A549 (cell line): ENCODE results near the gene RAX2. TPM values are rescaled to one million over a fixed set of nuclear protein-coding genes. Genes with fewer than 3 reads are reported as not detected.
A peak's percentile ranks its signal among the peaks of the same experiment; 100 is the strongest.

Experiments
- ATAC-seq, 2 experiments: fragments of 200-7000 bp in 1 of 2; fragments of >200 bp in 1 of 2; cut with Nextera tagmentation in 1 of 2; cut with Tn5 transposase in 1 of 2; 3 replicates each; pipeline versions ENCODE4 v1.8.0 to v1.9.1; 2018 to 2020; ENCODE audit warnings: mild to moderate bottlenecking in 1 of 2, moderate library complexity in 1 of 2
- CTCF ChIA-PET: fragments of 300-600 bp; sonication (Branson Sonifier 250); formaldehyde crosslinking; extraction: SDS; loops from one replicate; lab custom pipeline; 2021; ENCODE audit warnings: antibody characterized with exemption, inconsistent platforms; lab: Yijun Ruan, JAX
- POLR2A ChIA-PET: fragments of 350-600 bp; formaldehyde crosslinking; extraction: SDS; loops from one replicate; lab custom pipeline; 2021; ENCODE audit warnings: antibody characterized with exemption, inconsistent platforms; lab: Yijun Ruan, JAX
- DNase-seq, 2 experiments: peaks; one replicate each; pipeline versions ENCODE4 v3.0.0 to v3.0.0-alpha.2; 2011 to 2016; ENCODE audit warnings: low read depth in 1 of 2, low spot score in 1 of 2
- FAIRE-seq: peaks from 2 replicates; lab custom pipeline; 2011; peaks lifted over from hg19 to GRCh38; lab: Jason Lieb, UNC
- H3K27ac ChIP-seq, 2 experiments: fragments of >200 bp; sonication (Bioruptor Twin); formaldehyde crosslinking; 3 replicates each; pipeline ENCODE4 v1.5.1; 2016 to 2017
- H3K4me1 ChIP-seq: fragments of >200 bp; sonication (Bioruptor Twin); formaldehyde crosslinking; 3 replicates; pipeline ENCODE4 v1.6.1; 2016
- H3K4me2 ChIP-seq: fragments of >200 bp; sonication (Bioruptor Twin); formaldehyde crosslinking; 3 replicates; pipeline ENCODE4 v1.6.1; 2016
- H3K4me3 ChIP-seq: fragments of >200 bp; sonication (Bioruptor Twin); formaldehyde crosslinking; 3 replicates; pipeline ENCODE4 v1.5.1; 2016
- H3K9me3 ChIP-seq: fragments of >200 bp; sonication (Bioruptor Twin); formaldehyde crosslinking; 3 replicates; pipeline ENCODE4 v1.6.1; 2016
- BCL3 ChIP-seq: fragments of >200 bp; sonication (Bioruptor Twin); formaldehyde crosslinking; IDR thresholded peaks from 3 replicates; pipeline ENCODE4 v1.6.1; 2016
- CBX2 ChIP-seq: fragments of 200-600 bp; sonication (generic); IDR thresholded peaks from 2 replicates; pipeline ENCODE4 v1.6.1; 2016; ENCODE audit warnings: low read depth, mild to moderate bottlenecking, borderline replicate concordance
- CBX8 ChIP-seq: fragments of 200-600 bp; sonication (generic); IDR thresholded peaks from 2 replicates; pipeline ENCODE4 v1.6.1; 2016
- CHD4 ChIP-seq: fragments of 200-600 bp; sonication (generic); IDR thresholded peaks from 2 replicates; pipeline ENCODE4 v1.6.1; 2016; ENCODE audit warnings: antibody characterized with exemption, mild to moderate bottlenecking, borderline replicate concordance
- CTCF ChIP-seq: fragments of >200 bp; sonication (Bioruptor Twin); formaldehyde crosslinking; IDR thresholded peaks from 3 replicates; pipeline ENCODE4 v1.5.1; 2016
- FOSB ChIP-seq: fragments of 250-450 bp; sonication (Bioruptor Pico); IDR thresholded peaks from 2 replicates; pipeline ENCODE4 v1.5.0; 2020; ENCODE audit warnings: mild to moderate bottlenecking, moderate library complexity
- FOXS1 ChIP-seq: fragments of 250-450 bp; sonication (Bioruptor Pico); IDR thresholded peaks from 2 replicates; pipeline ENCODE4 v1.5.0; 2020; ENCODE audit warnings: mild to moderate bottlenecking, moderate library complexity
- HDAC2 ChIP-seq: fragments of 200-600 bp; sonication (generic); IDR thresholded peaks from 2 replicates; pipeline ENCODE4 v1.6.1; 2016
- HEYL ChIP-seq: fragments of 250-450 bp; sonication (Bioruptor Pico); IDR thresholded peaks from 2 replicates; pipeline ENCODE4 v1.8.0; 2021; ENCODE audit warnings: mild to moderate bottlenecking, moderate library complexity
- HMGXB4 ChIP-seq: fragments of 250-450 bp; sonication (Bioruptor Pico); IDR thresholded peaks from 2 replicates; pipeline ENCODE4 v1.5.0; 2021; ENCODE audit warnings: mild to moderate bottlenecking, moderate library complexity, borderline replicate concordance
- JUN ChIP-seq, 2 experiments: fragments of >200 bp; sonication (Bioruptor Twin); formaldehyde crosslinking; IDR thresholded peaks; 2 replicates in 1 of 2; 3 replicates in 1 of 2; pipeline ENCODE4 v1.6.1; 2016 to 2017
- KDM1A ChIP-seq: fragments of 200-600 bp; sonication (generic); IDR thresholded peaks from 2 replicates; pipeline ENCODE4 v1.6.1; 2016; ENCODE audit warnings: low read depth, mild to moderate bottlenecking
- MAFK ChIP-seq: fragments of 450-650 bp; IDR thresholded peaks from 2 replicates; pipeline ENCODE4 v1.6.1; 2014; ENCODE audit not compliant: partially characterized antibody
- NFE2L2 ChIP-seq: fragments of 150-350 bp; conservative IDR thresholded peaks from 2 replicates; pipeline ENCODE4 v1.6.1; 2014; ENCODE audit warnings: low read length
- NPAS2 ChIP-seq: fragments of 250-450 bp; sonication (Bioruptor Pico); IDR thresholded peaks from 2 replicates; pipeline ENCODE4 v1.8.0; 2022; ENCODE audit warnings: mild to moderate bottlenecking, moderate library complexity, borderline replicate concordance
- RAD21 ChIP-seq, 2 experiments: fragments of >200 bp in 1 of 2; sonication (Bioruptor Twin) in 1 of 2; formaldehyde crosslinking in 1 of 2; IDR thresholded peaks in 1 of 2; conservative IDR thresholded peaks in 1 of 2; 2 replicates in 1 of 2; 3 replicates in 1 of 2; pipeline ENCODE4 v1.6.1; 2012 to 2018; ENCODE audit warnings: inconsistent platforms in 1 of 2
- REST ChIP-seq: fragments of 200-600 bp; sonication (generic); IDR thresholded peaks from 2 replicates; pipeline ENCODE4 v1.6.1; 2016; ENCODE audit warnings: antibody characterized with exemption, mild to moderate bottlenecking, moderate library complexity
- TP53 ChIP-seq: fragments of 250-450 bp; sonication (Bioruptor Pico); IDR thresholded peaks from 2 replicates; pipeline ENCODE4 v1.5.0; 2021; ENCODE audit warnings: mild to moderate bottlenecking, moderate library complexity
- WGBS: methylation state at CpG from one replicate; pipeline ENCODE4 v1.1.6; 2017; ENCODE audit errors: missing lambda C conversion rate; 5-methylcytosine and 5-hydroxymethylcytosine counted together
- polyA plus RNA-seq, 4 experiments: library from polyadenylated mRNA; depleted of rRNA in 3 of 4; stranded (reverse); fragments of >200 nt; fragmentation: RNase III in 1 of 4; extraction: RNeasy Plus Mini Kit Qiagen cat#74134 plus additional on column Dnase treatment in 1 of 4; gene quantifications; 2 replicates in 3 of 4; 3 replicates in 1 of 4; pipeline ENCODE4 v1.2.3, GENCODE V29; 2011 to 2017

The RAX2 gene
- polyA plus RNA-seq, 2 of the 4 experiments (the other 2 are of a cell fraction) = not detected

GRCh38 chr19:3750211-3750610 is 21.8 kb downstream of the RAX2 start:
- Histone ChIP-seq H3K4me1 (no peaks in the 10 kb centered on the region), H3K4me3 (no peak overlapping the region), H3K4me2 (no peak overlapping the region), H3K9me3 (no peaks in the 10 kb centered on the region), H3K27ac (no peak overlapping the region)
- no peak for TF ChIP-seq TP53
- ChIA-PET POLR2A (no interaction called here), CTCF (interaction anchor here (1.3 kb wide), 1 partner anchor 11 kb away, joined by 7 read pairs; the partner anchor contains the start of gene APBA3)
- WGBS = 78% methylated on average over 1 of the region's 2 CpGs
- DNase-seq = no peak
- ATAC-seq = no peak
- no peak for FAIRE-seq

GRCh38 chr19:3748965-3749364 is 23.1 kb downstream of the RAX2 start:
- ATAC-seq (no peak), FAIRE-seq (no peak), DNase-seq (no peak)
- H3K9me3 ChIP-seq = no peaks in the 10 kb centered on the region
- H3K4me3 ChIP-seq = no peak overlapping the region
- CTCF ChIA-PET = interaction anchor here (1.3 kb wide), 1 partner anchor 12 kb away, joined by 7 read pairs; the partner anchor contains the start of gene APBA3
- 89% methylated on average over 8 of the region's 8 CpGs for WGBS
- H3K27ac ChIP-seq = no peak overlapping the region
- no peaks in the 10 kb centered on the region for H3K4me1 ChIP-seq
- H3K4me2 ChIP-seq = no peak overlapping the region
- POLR2A ChIA-PET = no interaction called here
- no peak for TF ChIP-seq CTCF
- no peak for TF ChIP-seq CBX2
- no peak for TF ChIP-seq KDM1A
- TF ChIP-seq BCL3 = no peak
- no peak for TF ChIP-seq NFE2L2
- TF ChIP-seq HEYL = no peak
- TF ChIP-seq CBX8 = no peak
- TF ChIP-seq FOXS1 (CRISPR knock-in tag) = no peak
- no peak for TF ChIP-seq JUN (IDR thresholded peaks at IDR 0.05)
- no peak for TF ChIP-seq HMGXB4
- TF ChIP-seq NPAS2 (CRISPR knock-in tag) = no peak
- TF ChIP-seq MAFK = no peak
- no peak for TF ChIP-seq FOSB (CRISPR knock-in tag)
- TF ChIP-seq RAD21 (conservative IDR thresholded peaks at IDR 0.05 in 1 of 2, IDR thresholded peaks at IDR 0.05 in 1 of 2) = no peak
- TF ChIP-seq, all 56 proteins: peak for 0

GRCh38 chr19:3746371-3747056 is 25.5 kb downstream of the RAX2 start:
- ChIA-PET CTCF (interaction anchor here (1.0 to 2.4 kb wide), 3 partner anchors 15 to 75 kb away, joined by 3 to 9 read pairs (median 3); partner anchors contain the start of gene APBA3), POLR2A (no interaction called here)
- DNase-seq = no peak
- Histone ChIP-seq H3K4me3 (no peak overlapping the region), H3K4me2 (no peak overlapping the region), H3K4me1 (no peaks in the 10 kb centered on the region), H3K9me3 (no peaks in the 10 kb centered on the region), H3K27ac (no peak overlapping the region)
- ATAC-seq = peak in 1 of 2 experiments; percentile 36; a peak in 1 of 6 replicates
- no peak for FAIRE-seq
- WGBS = 76% methylated on average over 13 of the region's 31 CpGs
- TF ChIP-seq HEYL (no peak), FOSB (CRISPR knock-in tag) (no peak), CTCF (no peak), CHD4 (no peak), HDAC2 (no peak), REST (no peak), HMGXB4 (no peak), JUN (IDR thresholded peaks at IDR 0.05) (no peak)
